HG03066 (cell line): ENCODE measurements around the gene PSMG4.
"Not testable (repeated sequence)": the region's sequence is repeated elsewhere in the genome, so short reads cannot be mapped to it uniquely, and the experiment has no call there.

Experiments used
- ATAC-seq: cut with Tn5 transposase; IDR thresholded peaks from one replicate; pipeline ENCODE4 v1.9.1; 2021; ENCODE audit warnings: low read depth; ENCODE audit not compliant: unreplicated experiment

PSMG4 gene

DNA sequence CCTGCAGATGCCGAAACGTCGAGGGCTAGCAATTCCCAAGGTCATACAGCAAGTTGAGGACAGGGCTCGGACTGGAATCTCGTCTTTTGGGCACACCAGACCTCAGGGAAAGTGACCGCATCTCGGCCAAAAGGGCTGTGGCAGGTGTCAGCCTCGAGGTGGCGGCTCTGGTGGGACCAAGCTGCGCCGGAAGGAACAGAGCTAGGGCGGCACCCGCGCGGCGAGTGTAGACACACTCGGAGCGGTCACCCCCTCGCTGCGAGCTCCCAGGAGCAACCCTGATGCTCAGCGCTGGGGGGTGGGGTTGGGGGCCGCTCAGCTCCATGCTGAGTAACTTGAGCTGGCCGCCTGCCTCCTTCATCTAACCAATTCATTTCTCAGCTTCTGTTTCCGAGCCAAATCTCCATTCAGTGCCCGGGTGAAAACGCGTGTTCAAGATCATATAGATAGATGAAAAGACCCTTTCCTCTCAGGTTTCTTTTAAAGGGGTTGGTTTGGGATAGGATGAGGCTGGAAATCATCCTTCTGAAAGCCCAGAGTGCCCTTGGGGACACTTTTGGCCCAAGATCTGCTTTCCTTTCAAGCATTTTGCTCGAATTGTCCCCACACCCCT lies 29.1 kb upstream of the PSMG4 start:
- ATAC-seq: no peak

DNA sequence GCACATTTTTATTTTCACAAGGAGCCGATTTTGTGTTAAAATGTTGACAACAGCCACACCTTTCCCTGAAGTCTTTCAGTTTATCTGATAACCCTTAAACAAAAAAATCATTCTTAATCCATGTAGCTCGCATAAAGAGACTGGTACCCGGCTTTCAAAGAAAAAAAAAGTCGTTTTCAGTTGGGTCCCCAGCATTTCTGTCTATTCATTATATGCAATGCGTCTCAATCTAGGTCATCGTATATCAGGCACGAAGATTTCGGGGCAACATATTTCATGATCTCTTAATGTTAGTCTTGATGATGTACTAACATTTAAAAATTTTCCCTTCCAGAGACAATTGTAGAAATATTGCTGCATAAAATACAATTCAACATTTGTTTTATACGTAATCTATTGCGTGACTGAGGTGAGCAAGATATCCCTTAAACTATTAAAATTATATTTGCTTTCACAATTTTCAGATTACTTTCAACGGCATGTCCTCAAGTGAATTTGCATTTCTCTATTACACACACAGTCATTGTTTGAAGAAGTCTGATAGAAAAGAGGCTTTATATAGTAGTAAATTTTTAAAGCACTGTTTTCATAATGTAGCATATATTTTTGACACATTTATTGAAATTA lies 28.4 kb upstream of the PSMG4 start:
- ATAC-seq: no peak

DNA sequence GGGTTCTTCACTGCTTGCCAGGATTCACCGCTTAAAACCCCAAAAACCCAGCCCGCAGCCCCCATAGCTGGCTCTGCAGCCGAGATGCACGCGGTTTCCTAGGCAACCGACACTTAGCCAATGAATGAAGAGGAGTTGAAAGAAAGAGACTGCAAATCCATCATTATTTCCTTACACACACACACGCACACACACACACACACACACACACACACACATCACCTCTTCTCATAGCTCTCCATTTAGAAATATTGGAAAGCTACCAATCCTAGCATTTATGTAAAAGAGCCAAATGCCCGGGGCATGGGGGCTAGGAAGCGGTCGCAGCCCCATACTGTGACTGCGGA lies 27.9 kb upstream of the PSMG4 start:
- no peak for ATAC-seq

DNA sequence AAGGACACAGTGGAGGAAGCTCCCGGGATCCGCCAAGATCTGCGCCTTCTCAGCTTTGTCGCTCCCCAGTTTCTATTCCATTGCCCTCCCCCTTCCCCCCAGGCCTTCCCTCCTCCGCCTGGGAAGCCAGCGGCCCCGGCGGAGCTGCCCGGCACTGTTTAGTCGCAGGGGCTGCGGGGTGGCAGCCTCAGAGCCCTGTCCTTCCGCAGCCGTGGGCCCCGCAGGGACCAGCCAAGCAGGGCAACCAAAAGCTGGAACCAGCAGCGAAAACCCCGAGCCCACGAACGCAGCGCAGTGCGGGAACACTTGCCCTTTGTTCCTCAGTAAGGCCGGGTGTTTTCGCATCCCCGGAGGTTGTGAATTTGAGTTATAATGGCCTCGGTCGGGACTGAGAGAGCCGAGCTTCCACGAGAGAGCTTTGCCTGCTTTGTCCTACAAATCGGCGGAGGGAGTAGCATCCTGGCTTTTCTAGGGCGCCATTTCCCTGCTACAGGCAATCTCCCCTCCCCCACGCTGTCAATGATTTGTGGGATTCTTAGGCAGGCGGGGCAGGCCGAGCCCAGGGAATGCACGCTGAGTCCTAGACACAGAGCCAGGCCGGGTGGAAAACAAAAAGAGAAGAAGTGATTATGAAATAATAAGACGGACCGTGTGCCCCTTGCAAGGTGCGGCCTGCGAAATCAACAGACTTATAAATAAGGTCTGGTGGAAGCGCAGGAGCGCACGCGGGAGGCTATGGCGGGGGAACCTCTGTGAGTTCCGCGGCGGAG lies 27.3 kb upstream of the PSMG4 start:
- no peak for ATAC-seq

DNA sequence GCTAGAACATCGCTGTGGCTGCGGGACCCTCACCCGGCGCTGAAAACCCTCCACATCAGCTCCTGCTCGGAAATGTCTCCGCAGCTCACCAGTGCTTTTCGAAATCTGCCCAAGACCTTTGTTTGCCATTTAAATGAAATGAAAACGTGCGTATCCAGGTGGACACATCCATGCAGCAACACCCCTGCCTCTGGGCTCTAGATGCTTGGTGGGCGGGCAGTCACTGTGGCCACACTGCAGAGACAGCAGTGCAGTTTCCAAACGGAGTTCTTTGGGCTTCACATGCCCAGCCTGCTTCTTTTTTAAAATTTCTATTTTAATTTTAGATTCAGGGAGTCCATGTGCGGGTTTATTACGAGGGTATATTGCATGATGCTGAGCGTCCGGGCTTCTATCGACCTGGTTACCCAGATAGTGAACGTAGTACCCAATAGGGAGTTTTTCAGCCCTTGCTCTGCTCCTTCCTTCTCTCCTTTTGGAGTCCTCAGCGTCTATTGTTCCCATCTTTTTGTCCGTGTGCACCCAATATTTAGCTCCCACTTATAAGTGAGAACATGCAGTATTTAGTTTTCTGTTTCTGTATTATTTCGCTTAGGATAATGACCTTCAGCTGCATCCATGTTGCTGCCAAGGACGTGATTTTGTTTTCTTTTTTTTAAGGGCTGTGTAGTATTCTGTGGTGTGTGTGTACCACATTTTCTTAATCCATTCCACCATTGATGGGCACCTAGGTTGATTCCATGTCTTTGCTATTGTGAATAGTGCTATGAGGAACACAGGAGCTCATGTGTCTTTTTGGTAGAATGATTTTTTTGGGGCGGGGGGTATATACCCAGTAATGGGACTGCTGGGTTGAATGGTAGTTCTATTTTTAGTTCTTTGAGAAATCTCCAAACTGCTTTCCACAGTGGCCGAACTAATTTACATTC lies 26.5 kb upstream of the PSMG4 start:
- ATAC-seq: no peak

DNA sequence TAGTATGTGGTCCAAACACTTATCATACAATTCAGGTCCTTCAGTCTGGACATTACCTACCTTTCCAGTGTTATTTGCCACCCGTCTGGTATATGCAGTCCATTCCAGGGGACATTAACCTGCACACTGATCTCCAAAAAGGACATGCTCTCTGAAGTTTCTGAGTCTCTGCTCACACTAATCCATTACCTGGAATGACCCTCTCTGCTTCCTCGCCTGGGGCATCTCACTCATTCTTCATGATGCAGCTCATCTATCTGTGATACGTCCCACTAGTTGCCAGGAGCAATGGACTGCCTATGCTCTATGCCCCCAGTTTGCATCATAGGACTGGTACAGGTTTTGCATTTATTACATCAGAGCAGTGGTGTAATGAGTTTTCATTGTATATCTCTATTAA lies 25.4 kb upstream of the PSMG4 start:
- no peak for ATAC-seq

GRCh38 chr6:3233904-3234303 lies 24.8 kb upstream of the PSMG4 start:
- no peak for ATAC-seq

DNA sequence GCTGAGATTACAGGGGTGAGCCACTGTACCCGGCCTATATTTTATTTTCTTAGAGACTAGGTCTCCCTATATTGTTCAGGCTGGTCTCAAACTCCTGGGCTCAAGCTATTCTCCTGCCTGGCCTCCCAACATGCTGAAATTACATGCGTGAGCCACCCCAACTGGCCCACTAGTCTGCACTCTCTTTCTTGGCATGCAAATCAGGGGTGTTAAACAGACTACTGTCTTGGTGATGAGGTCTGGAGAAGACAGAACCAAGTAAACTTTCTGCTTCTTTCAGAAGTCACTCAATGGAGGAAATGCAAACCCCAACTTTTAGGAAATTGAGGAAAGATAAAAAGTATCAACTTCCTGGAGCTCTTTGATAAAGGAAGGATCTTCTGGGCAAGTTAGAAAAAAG lies 23.3 kb upstream of the PSMG4 start:
- no peak for ATAC-seq

DNA sequence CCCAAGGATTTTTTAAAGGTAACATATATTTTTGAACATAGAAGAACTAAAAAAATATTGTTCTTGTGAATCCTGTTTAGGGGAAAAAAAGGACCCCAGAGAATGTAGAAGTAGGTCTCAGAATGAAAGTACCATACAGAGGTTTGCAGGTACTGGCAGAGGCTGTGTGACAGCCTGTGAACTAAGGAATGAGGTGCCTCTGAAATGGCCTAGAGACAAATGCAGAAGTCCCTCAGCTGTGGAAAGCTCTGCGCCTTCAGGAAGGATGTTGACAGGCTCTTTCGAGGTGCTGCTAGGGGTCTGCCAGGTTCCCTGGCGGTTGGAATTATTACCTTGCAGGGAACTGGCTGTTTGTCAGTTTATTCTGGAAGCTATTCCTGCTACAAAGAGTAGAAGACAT lies 22.7 kb upstream of the PSMG4 start:
- no peak for ATAC-seq

- ATAC-seq: no peak
These were observed 20.7 kb upstream of the PSMG4 start for GRCh38 chr6:3237761-3238662.

- no peak for ATAC-seq
These were observed 19.5 kb upstream of the PSMG4 start for GRCh38 chr6:3239110-3239830.

DNA sequence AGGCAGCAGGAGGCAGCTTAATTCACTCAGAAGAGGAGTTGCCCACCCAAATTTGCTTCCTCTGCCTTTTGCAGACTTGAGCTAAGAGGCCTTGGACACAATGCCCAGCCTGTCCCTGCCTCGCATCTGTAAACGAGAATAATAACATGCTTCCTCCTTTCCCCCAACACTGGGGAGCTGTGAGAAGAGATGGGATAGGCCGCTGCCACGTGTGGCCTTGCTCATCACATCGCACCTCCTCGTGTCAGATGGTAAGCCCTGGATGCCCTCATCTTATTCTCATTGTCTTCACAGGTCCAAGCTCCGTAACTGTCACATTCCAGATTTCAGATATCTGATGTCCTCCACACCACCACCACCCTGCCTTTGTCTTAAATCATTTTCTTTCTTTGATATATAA lies 18.2 kb upstream of the PSMG4 start:
- ATAC-seq: no peak

DNA sequence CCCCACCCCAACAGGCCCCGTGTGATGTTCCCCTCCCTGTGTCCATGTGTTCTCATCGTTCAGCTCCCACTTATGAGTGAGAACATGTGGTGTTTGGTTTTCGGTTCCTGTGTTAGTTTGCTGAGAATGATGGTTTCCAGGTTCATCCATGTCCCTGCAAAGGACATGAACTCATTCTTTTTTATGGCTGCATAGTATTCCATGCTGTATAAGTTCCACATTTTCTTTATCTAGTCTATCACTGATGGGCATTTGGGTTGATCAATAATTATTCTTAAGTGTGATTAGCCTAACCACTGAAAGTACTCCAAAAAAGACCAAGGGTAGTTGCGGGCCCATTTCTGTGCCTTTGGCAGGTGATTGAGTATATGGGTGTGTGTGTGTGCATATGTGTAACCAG lies 17.0 kb upstream of the PSMG4 start:
- not testable (repeated sequence) for ATAC-seq

DNA sequence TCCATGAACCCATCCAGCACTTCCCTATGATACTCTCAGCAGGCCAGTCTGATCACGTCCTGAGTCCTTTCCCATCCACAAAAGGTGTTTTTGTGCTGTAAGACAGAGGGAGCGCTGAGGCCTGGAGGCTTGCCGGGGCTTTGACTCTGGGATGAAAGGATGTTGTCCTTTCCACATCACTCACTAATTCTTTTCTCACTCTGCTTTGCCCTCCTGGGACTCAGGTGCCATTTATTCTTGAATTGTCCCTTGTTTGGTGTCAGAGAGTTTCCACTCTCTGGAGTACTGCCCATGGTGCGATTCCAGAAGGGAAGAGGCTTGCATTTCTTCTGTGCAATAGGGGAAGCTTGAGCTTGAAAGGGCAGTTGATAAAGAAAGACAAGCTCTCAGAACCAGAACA lies 16.0 kb upstream of the PSMG4 start:
- no peak for ATAC-seq

GRCh38 chr6:3244003-3244831 lies 14.5 kb upstream of the PSMG4 start:
- ATAC-seq: no peak

- ATAC-seq: not testable (repeated sequence)
These were observed 13.9 kb upstream of the PSMG4 start for GRCh38 chr6:3244832-3245161.

GRCh38 chr6:3245216-3245615 lies 13.5 kb upstream of the PSMG4 start:
- ATAC-seq: no peak

GRCh38 chr6:3247255-3248146 lies 11.2 kb upstream of the PSMG4 start:
- ATAC-seq: no peak
